Measurements from ENCODE around the gene NBEAL2.
"Not testable (repeated sequence)": the region's sequence is repeated elsewhere in the genome, so short reads cannot be mapped to it uniquely, and the experiment has no call there.

Gene NBEAL2

DNA sequence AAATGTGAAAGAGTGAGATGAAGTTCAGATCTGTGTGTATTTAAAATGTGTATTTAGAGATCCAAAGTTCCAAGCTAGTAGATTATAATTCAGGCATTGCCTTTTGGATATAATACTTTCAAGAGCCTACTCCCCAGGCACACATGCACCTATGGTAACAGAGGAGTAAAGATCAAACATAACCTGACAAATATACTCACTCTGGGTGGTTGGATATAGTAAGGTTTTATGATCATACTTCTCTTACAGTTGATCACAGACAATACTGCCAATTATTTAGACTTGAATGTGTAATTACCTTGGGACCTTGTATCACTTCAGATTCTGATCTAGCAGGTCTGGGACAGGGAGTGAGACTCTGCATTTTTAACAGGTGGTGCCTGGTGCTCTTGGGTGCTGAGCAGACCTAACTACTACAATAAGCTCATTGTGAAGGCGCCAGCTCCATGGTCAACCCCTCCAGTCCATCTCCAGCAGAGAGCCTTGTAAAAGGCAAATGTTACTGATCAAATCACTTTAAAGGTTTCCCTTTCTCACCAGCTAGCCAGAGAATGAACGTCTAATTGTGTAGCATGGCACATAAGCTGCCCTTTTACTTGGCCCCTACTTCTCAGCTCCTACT, 55.5 kb downstream of the NBEAL2 start:
- Histone ChIP-seq H3K27ac (no peak overlapping the region), H3K27me3 (replicated peaks) (no peaks in the 10 kb centered on the region), H3K36me3 (replicated peaks) (peaks cover 34% of the 10 kb centered on the region), H3K4me3 (ENCODE audit: low read depth, low read length) (no peak overlapping the region)
- in situ Hi-C loops (cut with HindIII; ENCODE audit: low pct_ligation_motif_present, low sequenced_read_pairs), result no loop called here
- DNase-seq, result no peak
- TF ChIP-seq CTCF (IDR thresholded peaks at IDR 0.05; ENCODE audit: low read depth, low read length, missing control alignments), result no peak

GRCh38 chr3:47035645-47036044, 56.2 kb downstream of the NBEAL2 start:
- DNase-seq, result no peak
- in situ Hi-C loops (cut with HindIII; ENCODE audit: low pct_ligation_motif_present, low sequenced_read_pairs), result no loop called here
- H3K27ac ChIP-seq, result no peak overlapping the region
- TF ChIP-seq CTCF (IDR thresholded peaks at IDR 0.05; ENCODE audit: low read depth, low read length, missing control alignments), result no peak
- H3K36me3 ChIP-seq (replicated peaks), result peaks cover 37% of the 10 kb centered on the region
- H3K4me3 ChIP-seq (ENCODE audit: low read depth, low read length), result no peak overlapping the region
- H3K27me3 ChIP-seq (replicated peaks), result no peaks in the 10 kb centered on the region

DNA sequence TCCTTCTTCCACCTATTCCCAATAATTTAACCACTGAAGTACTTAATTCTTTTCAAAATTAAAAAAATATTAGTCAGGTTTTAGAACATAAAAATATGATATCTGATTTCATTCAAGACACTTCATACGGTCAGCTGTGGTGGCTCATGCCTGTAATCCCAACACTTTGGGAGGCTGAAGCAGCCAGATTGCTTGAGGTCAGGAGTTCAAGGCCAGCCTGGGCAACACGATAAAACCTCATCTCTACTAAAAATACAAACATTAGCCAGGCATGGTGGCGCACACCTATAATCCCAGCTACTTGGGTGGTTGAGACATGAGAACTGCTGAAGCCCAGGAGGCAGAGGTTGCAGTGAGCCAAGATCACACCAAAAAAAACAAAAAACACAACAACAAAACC, 56.7 kb downstream of the NBEAL2 start:
- H3K27ac ChIP-seq, result no peak overlapping the region
- H3K36me3 ChIP-seq (replicated peaks), result peaks cover 41% of the 10 kb centered on the region
- no peak for TF ChIP-seq CTCF (IDR thresholded peaks at IDR 0.05; ENCODE audit: low read depth, low read length, missing control alignments)
- H3K4me3 ChIP-seq (ENCODE audit: low read depth, low read length), result no peak overlapping the region
- no peak for DNase-seq
- no peaks in the 10 kb centered on the region for H3K27me3 ChIP-seq (replicated peaks)
- in situ Hi-C loops (cut with HindIII; ENCODE audit: low pct_ligation_motif_present, low sequenced_read_pairs), result no loop called here

DNA sequence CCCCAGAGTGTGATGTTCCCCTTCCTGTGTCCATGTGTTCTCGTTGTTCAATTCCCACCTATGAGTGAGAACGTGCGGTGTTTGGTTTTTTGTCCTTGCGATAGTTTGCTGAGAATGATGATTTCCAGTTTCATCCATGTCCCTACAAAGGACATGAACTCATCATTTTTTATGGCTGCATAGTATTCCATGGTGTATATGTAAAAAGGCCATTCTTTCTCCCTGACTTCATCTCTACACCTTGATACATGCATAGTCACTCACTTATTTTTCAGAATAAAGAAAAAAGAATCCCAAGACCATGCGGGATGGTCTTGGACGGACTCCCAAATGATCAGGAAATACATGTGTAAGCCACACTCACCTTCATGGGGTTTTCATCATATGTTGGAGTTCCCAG, 57.8 kb downstream of the NBEAL2 start:
- DNase-seq; H3K27me3 ChIP-seq (replicated peaks); H3K27ac ChIP-seq; H3K4me3 ChIP-seq (ENCODE audit: low read depth, low read length); in situ Hi-C loops (cut with HindIII; ENCODE audit: low pct_ligation_motif_present, low sequenced_read_pairs): not testable (repeated sequence)
- H3K36me3 ChIP-seq (replicated peaks), result peaks cover 49% of the 10 kb centered on the region

GRCh38 chr3:47041114-47041513, 61.6 kb downstream of the NBEAL2 start:
- no peak for DNase-seq
- Histone ChIP-seq H3K4me3 (ENCODE audit: low read depth, low read length) (no peak overlapping the region), H3K36me3 (replicated peaks) (peaks cover 44% of the 10 kb centered on the region), H3K27me3 (replicated peaks) (no peaks in the 10 kb centered on the region), H3K27ac (no peak overlapping the region)
- in situ Hi-C loops (cut with HindIII; ENCODE audit: low pct_ligation_motif_present, low sequenced_read_pairs), result no loop called here
- TF ChIP-seq CTCF (IDR thresholded peaks at IDR 0.05; ENCODE audit: low read depth, low read length, missing control alignments), result no peak

GRCh38 chr3:47042231-47042791, 62.8 kb downstream of the NBEAL2 start:
- no peak for TF ChIP-seq CTCF (IDR thresholded peaks at IDR 0.05; ENCODE audit: low read depth, low read length, missing control alignments)
- in situ Hi-C loops (cut with HindIII; ENCODE audit: low pct_ligation_motif_present, low sequenced_read_pairs), result no loop called here

More at GRCh38 chr3:47042231-47042791, 62.8 kb downstream of the NBEAL2 start:
- peaks cover 37% of the 10 kb centered on the region for H3K36me3 ChIP-seq (replicated peaks)
- no peak overlapping the region for H3K27ac ChIP-seq
- DNase-seq, result no peak
- H3K27me3 ChIP-seq (replicated peaks), result no peaks in the 10 kb centered on the region
- H3K4me3 ChIP-seq (ENCODE audit: low read depth, low read length), result no peak overlapping the region
